ENCODE measurements around the gene SLC9A5.

SLC9A5 gene

DNA sequence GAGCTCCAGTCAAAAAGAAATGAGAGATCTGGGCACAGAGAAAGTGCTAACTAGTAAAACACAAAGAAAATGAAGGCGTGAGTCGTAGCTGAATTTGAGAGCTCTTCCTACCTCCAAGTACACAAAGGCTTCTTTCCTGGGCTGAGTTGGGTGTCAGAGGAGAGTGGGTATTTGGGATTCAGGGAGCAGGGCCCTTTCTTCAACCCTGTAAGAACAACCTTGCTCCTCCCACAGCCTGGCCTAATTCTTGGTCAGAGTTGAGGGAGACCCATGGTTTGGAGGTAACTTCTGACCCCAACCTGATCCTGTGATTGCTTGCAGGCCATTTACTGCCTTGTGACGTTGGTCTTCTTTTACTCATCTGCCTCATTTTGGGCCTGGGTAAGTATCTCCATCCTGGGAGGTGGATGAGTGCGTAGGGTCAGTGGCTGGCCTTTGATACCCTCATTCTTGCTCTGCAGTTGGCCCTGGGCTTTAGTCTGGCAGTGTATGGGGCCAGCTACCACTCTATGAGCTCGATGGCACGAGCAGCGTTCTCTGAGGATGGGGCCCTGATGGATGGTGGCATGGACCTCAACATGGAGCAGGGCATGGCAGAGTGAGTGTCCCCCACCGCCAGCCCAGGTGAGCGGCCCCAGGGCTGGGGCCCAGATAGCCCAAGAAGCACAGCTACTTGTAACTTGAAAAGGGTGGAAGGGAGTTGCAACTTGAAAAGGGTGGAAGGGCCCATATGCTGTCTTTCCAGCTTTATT lies 20.6 kb upstream of the SLC9A5 start:
- TF ChIP-seq, protein P1, sequence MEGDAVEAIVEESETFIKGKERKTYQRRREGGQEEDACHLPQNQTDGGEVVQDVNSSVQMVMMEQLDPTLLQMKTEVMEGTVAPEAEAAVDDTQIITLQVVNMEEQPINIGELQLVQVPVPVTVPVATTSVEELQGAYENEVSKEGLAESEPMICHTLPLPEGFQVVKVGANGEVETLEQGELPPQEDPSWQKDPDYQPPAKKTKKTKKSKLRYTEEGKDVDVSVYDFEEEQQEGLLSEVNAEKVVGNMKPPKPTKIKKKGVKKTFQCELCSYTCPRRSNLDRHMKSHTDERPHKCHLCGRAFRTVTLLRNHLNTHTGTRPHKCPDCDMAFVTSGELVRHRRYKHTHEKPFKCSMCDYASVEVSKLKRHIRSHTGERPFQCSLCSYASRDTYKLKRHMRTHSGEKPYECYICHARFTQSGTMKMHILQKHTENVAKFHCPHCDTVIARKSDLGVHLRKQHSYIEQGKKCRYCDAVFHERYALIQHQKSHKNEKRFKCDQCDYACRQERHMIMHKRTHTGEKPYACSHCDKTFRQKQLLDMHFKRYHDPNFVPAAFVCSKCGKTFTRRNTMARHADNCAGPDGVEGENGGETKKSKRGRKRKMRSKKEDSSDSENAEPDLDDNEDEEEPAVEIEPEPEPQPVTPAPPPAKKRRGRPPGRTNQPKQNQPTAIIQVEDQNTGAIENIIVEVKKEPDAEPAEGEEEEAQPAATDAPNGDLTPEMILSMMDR (IDR thresholded peaks at IDR 0.05; ENCODE audit: low read depth, low read length) = no peak
- DNase-seq (ENCODE audit: extremely low read depth, low read depth) = no peak

DNA sequence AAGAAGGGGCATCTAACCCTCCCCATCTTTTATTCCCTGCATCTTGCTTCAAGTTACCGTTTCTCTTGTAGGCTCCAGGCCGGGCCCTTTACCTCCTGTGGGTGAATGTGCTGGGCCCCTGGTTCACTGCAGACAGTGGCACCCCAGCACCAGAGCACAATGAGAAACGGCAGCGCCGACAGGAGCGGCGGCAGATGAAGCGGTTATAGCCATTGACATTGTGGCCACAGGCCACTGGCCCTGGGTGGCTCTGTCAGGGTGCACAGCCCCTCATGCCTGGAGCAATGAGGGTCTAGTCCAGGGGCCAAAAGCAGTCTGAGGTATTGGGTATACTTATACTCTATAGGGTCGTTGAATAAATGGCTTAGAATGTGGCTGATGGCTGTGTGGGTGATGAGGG lies 19.9 kb upstream of the SLC9A5 start:
- TF ChIP-seq, protein P1 (IDR thresholded peaks at IDR 0.05; ENCODE audit: low read depth, low read length) = no peak
- no peak for DNase-seq (ENCODE audit: extremely low read depth, low read depth)

- no peak for DNase-seq (ENCODE audit: extremely low read depth, low read depth)
- TF ChIP-seq, protein P1 (IDR thresholded peaks at IDR 0.05; ENCODE audit: low read depth, low read length) = no peak
Observed at GRCh38 chr16:67229906-67230808, 18.6 kb upstream of the SLC9A5 start.

- no peak for DNase-seq (ENCODE audit: extremely low read depth, low read depth)
- TF ChIP-seq, protein P1 (IDR thresholded peaks at IDR 0.05; ENCODE audit: low read depth, low read length) = no peak
Observed at GRCh38 chr16:67230809-67231660, 17.7 kb upstream of the SLC9A5 start.

GRCh38 chr16:67233596-67233995 lies 15.2 kb upstream of the SLC9A5 start:
- no peak for DNase-seq (ENCODE audit: extremely low read depth, low read depth)
- TF ChIP-seq, protein P1 (IDR thresholded peaks at IDR 0.05; ENCODE audit: low read depth, low read length) = no peak

GRCh38 chr16:67234180-67234597 lies 14.6 kb upstream of the SLC9A5 start:
- no peak for DNase-seq (ENCODE audit: extremely low read depth, low read depth)
- TF ChIP-seq, protein P1 (IDR thresholded peaks at IDR 0.05; ENCODE audit: low read depth, low read length) = no peak
